HepG2 (cell line): Measurements from ENCODE around the gene MISFA. TPM values are rescaled to one million over a fixed set of nuclear protein-coding genes. Genes with fewer than 3 reads are reported as not detected.

Source experiments
- AGO2 ChIP-seq: fragments of 200-400 bp; formaldehyde crosslinking; optimal IDR thresholded peaks from 2 replicates; pipeline ENCODE3; 2017; ENCODE audit warnings: mild to moderate bottlenecking, low read depth, low read length, moderate library complexity
- DDIT3 ChIP-seq: sonication (generic); formaldehyde crosslinking; IDR thresholded peaks from 2 replicates; pipeline ENCODE4 v1.4.0; 2020; ENCODE audit warnings: mild to moderate bottlenecking, missing genetic modification reagents
- MTA3 ChIP-seq: sonication (generic); formaldehyde crosslinking; IDR thresholded peaks from 2 replicates; pipeline ENCODE4 v1.4.0; 2020; ENCODE audit warnings: missing genetic modification reagents
- MXD4 ChIP-seq: IDR thresholded peaks from 2 replicates; pipeline ENCODE4 v1.6.1; 2016; ENCODE audit warnings: mild to moderate bottlenecking, missing biosample characterization, missing genetic modification reagents
- MXI1 ChIP-seq: IDR thresholded peaks from 3 replicates; pipeline ENCODE4 v1.6.1; 2012; ENCODE audit warnings: low read depth, low read length, inconsistent platforms, borderline replicate concordance
- NPAS2 ChIP-seq: sonication (generic); formaldehyde crosslinking; IDR thresholded peaks from 2 replicates; pipeline ENCODE4 v1.8.0; 2022; ENCODE audit warnings: mild to moderate bottlenecking, missing genetic modification reagents, borderline replicate concordance
- REXO4 ChIP-seq: sonication (generic); formaldehyde crosslinking; IDR thresholded peaks from 2 replicates; pipeline ENCODE4 v1.8.0; 2022; ENCODE audit warnings: missing genetic modification reagents, mild to moderate bottlenecking, borderline replicate concordance
- SMYD3 ChIP-seq: sonication (generic); formaldehyde crosslinking; IDR thresholded peaks from 2 replicates; pipeline ENCODE4 v1.8.1; 2023; ENCODE audit warnings: mild to moderate bottlenecking, missing genetic modification reagents
- ZNF121 ChIP-seq: sonication (generic); formaldehyde crosslinking; IDR thresholded peaks from 2 replicates; pipeline ENCODE4 v1.5.0; 2020; ENCODE audit warnings: mild to moderate bottlenecking, missing genetic modification reagents
- ZNF543 ChIP-seq: sonication (generic); formaldehyde crosslinking; IDR thresholded peaks from 2 replicates; pipeline ENCODE4 v1.4.0; 2020; ENCODE audit warnings: mild to moderate bottlenecking, missing genetic modification reagents
- ZNF598 ChIP-seq: sonication (generic); formaldehyde crosslinking; IDR thresholded peaks from 2 replicates; pipeline ENCODE4 v1.5.1; 2020; ENCODE audit warnings: mild to moderate bottlenecking, missing genetic modification reagents, borderline replicate concordance
- ZNF761 ChIP-seq: sonication (generic); formaldehyde crosslinking; conservative IDR thresholded peaks from 2 replicates; pipeline ENCODE4 v1.4.0; 2020; ENCODE audit warnings: mild to moderate bottlenecking, missing genetic modification reagents
- ZNF777 ChIP-seq: sonication (generic); formaldehyde crosslinking; IDR thresholded peaks from 2 replicates; pipeline ENCODE4 v1.4.0; 2020; ENCODE audit warnings: missing genetic modification reagents
- polyA plus RNA-seq, 8 experiments: library from polyadenylated mRNA; depleted of rRNA in 3 of 8; stranded (reverse) in 7 of 8; unstranded in 1 of 8; fragments of >200 nt; fragmentation: Illumina TruSeq in 4 of 8; extraction: Trizol in 4 of 8; gene quantifications; 2 replicates each; pipeline versions ENCODE4 v1.2.1 to v1.2.3, GENCODE V29; 2011 to 2016; ENCODE audit warnings: low read depth in 4 of 8, missing spikeins in 1 of 8, mixed read lengths in 1 of 8; ENCODE audit not compliant: insufficient read depth in 1 of 8
- total RNA-seq, 5 experiments: library from RNA; depleted of rRNA; stranded (reverse); fragments of >200 nt; fragmentation: Illumina TruSeq; extraction: Trizol; gene quantifications; 2 replicates each; pipeline ENCODE4 v1.2.3, GENCODE V29; 2016; ENCODE audit warnings: low read depth in 1 of 5
- TF ChIP-seq, protein P1 (sequence below): sonication (generic); formaldehyde crosslinking; IDR thresholded peaks from 2 replicates; pipeline ENCODE4 v1.4.0; 2020; ENCODE audit warnings: missing genetic modification reagents
- TF ChIP-seq, protein P2 (sequence below): sonication (generic); formaldehyde crosslinking; IDR thresholded peaks from 2 replicates; pipeline ENCODE4 v1.4.0; 2020; ENCODE audit warnings: missing genetic modification reagents
- TF ChIP-seq, protein P3 (sequence below): sonication (generic); formaldehyde crosslinking; IDR thresholded peaks from 2 replicates; pipeline ENCODE4 v1.4.0; 2020; ENCODE audit warnings: missing genetic modification reagents, borderline replicate concordance
- TF ChIP-seq, protein P4 (sequence below): sonication (generic); formaldehyde crosslinking; IDR thresholded peaks from 2 replicates; pipeline ENCODE4 v1.8.0; 2022; ENCODE audit warnings: missing genetic modification reagents, mild to moderate bottlenecking, borderline replicate concordance

Gene MISFA
- total and polyA plus RNA-seq, 2 of the 13 experiments (the other 11 are each of a cell fraction or from before 2014, with no cell fraction given): 1.4 to 5.4 TPM

GRCh38 chr11:18588297-18589252 lies 11.0 kb upstream of the MISFA start, which contains the start of gene UEVLD (continued):
- TF ChIP-seq, protein P1, sequence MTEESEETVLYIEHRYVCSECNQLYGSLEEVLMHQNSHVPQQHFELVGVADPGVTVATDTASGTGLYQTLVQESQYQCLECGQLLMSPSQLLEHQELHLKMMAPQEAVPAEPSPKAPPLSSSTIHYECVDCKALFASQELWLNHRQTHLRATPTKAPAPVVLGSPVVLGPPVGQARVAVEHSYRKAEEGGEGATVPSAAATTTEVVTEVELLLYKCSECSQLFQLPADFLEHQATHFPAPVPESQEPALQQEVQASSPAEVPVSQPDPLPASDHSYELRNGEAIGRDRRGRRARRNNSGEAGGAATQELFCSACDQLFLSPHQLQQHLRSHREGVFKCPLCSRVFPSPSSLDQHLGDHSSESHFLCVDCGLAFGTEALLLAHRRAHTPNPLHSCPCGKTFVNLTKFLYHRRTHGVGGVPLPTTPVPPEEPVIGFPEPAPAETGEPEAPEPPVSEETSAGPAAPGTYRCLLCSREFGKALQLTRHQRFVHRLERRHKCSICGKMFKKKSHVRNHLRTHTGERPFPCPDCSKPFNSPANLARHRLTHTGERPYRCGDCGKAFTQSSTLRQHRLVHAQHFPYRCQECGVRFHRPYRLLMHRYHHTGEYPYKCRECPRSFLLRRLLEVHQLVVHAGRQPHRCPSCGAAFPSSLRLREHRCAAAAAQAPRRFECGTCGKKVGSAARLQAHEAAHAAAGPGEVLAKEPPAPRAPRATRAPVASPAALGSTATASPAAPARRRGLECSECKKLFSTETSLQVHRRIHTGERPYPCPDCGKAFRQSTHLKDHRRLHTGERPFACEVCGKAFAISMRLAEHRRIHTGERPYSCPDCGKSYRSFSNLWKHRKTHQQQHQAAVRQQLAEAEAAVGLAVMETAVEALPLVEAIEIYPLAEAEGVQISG (CRISPR knock-in tag): peak; percentile 89
- TF ChIP-seq, protein P2, sequence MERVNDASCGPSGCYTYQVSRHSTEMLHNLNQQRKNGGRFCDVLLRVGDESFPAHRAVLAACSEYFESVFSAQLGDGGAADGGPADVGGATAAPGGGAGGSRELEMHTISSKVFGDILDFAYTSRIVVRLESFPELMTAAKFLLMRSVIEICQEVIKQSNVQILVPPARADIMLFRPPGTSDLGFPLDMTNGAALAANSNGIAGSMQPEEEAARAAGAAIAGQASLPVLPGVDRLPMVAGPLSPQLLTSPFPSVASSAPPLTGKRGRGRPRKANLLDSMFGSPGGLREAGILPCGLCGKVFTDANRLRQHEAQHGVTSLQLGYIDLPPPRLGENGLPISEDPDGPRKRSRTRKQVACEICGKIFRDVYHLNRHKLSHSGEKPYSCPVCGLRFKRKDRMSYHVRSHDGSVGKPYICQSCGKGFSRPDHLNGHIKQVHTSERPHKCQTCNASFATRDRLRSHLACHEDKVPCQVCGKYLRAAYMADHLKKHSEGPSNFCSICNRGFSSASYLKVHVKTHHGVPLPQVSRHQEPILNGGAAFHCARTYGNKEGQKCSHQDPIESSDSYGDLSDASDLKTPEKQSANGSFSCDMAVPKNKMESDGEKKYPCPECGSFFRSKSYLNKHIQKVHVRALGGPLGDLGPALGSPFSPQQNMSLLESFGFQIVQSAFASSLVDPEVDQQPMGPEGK (CRISPR knock-in tag): peak; percentile 63
- no peak for TF ChIP-seq REXO4
- TF ChIP-seq MXI1: peak; percentile 75; the same call in 1 of the 3 replicates
- peak; percentile 89; the same call in 1 of the 2 replicates for TF ChIP-seq ZNF761
- TF ChIP-seq NPAS2 (CRISPR knock-in tag): no peak
- TF ChIP-seq MTA3: no peak
- TF ChIP-seq, protein P3, sequence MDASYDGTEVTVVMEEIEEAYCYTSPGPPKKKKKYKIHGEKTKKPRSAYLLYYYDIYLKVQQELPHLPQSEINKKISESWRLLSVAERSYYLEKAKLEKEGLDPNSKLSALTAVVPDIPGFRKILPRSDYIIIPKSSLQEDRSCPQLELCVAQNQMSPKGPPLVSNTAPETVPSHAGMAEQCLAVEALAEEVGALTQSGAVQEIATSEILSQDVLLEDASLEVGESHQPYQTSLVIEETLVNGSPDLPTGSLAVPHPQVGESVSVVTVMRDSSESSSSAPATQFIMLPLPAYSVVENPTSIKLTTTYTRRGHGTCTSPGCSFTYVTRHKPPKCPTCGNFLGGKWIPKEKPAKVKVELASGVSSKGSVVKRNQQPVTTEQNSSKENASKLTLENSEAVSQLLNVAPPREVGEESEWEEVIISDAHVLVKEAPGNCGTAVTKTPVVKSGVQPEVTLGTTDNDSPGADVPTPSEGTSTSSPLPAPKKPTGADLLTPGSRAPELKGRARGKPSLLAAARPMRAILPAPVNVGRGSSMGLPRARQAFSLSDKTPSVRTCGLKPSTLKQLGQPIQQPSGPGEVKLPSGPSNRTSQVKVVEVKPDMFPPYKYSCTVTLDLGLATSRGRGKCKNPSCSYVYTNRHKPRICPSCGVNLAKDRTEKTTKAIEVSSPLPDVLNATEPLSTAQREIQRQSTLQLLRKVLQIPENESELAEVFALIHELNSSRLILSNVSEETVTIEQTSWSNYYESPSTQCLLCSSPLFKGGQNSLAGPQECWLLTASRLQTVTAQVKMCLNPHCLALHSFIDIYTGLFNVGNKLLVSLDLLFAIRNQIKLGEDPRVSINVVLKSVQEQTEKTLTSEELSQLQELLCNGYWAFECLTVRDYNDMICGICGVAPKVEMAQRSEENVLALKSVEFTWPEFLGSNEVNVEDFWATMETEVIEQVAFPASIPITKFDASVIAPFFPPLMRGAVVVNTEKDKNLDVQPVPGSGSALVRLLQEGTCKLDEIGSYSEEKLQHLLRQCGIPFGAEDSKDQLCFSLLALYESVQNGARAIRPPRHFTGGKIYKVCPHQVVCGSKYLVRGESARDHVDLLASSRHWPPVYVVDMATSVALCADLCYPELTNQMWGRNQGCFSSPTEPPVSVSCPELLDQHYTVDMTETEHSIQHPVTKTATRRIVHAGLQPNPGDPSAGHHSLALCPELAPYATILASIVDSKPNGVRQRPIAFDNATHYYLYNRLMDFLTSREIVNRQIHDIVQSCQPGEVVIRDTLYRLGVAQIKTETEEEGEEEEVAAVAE (CRISPR knock-in tag): 0 out of 2 replicates have a peak, but pooled peaks have one; percentile 51
- TF ChIP-seq MXD4 (CRISPR knock-in tag): no peak; the same call in 1 of the 2 replicates
- TF ChIP-seq ZNF777: peak; percentile 73
- TF ChIP-seq ZNF543: no peak
- TF ChIP-seq, protein P4, sequence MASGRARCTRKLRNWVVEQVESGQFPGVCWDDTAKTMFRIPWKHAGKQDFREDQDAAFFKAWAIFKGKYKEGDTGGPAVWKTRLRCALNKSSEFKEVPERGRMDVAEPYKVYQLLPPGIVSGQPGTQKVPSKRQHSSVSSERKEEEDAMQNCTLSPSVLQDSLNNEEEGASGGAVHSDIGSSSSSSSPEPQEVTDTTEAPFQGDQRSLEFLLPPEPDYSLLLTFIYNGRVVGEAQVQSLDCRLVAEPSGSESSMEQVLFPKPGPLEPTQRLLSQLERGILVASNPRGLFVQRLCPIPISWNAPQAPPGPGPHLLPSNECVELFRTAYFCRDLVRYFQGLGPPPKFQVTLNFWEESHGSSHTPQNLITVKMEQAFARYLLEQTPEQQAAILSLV (CRISPR knock-in tag): 0 out of 2 replicates have a peak, but pooled peaks have one; percentile 19
- peak; percentile 95 for TF ChIP-seq ZNF598 (CRISPR knock-in tag)
- TF ChIP-seq AGO2: peak; percentile 59
- peak; percentile 45; the same call in 1 of the 2 replicates for TF ChIP-seq ZNF121
- no peak for TF ChIP-seq DDIT3 (CRISPR knock-in tag)
- TF ChIP-seq SMYD3: no peak
